ENCODE measurements around the gene PRPH.

DNA sequence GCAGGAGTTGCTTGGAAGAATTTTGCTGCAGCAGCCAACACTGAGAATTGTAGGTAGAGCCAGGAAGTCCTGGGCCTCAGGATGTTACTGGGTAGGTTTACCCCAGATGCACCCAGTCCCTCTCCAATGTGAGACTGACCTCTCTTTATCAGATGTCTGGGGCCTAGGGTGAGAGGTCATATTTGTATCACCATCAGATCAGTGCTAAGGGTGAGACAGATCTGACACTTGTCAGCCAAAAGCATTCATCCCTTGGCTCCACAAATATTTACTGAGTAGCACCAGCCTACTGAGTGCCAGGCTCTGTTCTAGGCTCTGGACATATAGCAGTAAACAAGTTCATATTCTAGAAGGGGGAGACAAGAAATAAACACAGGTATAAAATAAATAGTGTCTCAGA is 32.4 kb downstream of the PRPH start:
- TF ChIP-seq SP1 (IDR thresholded peaks at IDR 0.05; ENCODE audit: low read depth, low read length): no peak
- TF ChIP-seq, protein P1, sequence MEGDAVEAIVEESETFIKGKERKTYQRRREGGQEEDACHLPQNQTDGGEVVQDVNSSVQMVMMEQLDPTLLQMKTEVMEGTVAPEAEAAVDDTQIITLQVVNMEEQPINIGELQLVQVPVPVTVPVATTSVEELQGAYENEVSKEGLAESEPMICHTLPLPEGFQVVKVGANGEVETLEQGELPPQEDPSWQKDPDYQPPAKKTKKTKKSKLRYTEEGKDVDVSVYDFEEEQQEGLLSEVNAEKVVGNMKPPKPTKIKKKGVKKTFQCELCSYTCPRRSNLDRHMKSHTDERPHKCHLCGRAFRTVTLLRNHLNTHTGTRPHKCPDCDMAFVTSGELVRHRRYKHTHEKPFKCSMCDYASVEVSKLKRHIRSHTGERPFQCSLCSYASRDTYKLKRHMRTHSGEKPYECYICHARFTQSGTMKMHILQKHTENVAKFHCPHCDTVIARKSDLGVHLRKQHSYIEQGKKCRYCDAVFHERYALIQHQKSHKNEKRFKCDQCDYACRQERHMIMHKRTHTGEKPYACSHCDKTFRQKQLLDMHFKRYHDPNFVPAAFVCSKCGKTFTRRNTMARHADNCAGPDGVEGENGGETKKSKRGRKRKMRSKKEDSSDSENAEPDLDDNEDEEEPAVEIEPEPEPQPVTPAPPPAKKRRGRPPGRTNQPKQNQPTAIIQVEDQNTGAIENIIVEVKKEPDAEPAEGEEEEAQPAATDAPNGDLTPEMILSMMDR (IDR thresholded peaks at IDR 0.05; ENCODE audit: control extremely low read depth in 1 of 3, insufficient read depth in 1 of 3, low read depth in 1 of 3, low read length in 3 of 3): no peak
- no peak for TF ChIP-seq POLR2AphosphoS5 (IDR thresholded peaks at IDR 0.05; ENCODE audit: low read depth, low read length)

Measured in H1 (cell line).